Neural progenitor cell (in vitro differentiated cells): Measurements from ENCODE around the gene OBSL1. TPM values are rescaled to one million over a fixed set of nuclear protein-coding genes. Genes with fewer than 3 reads are reported as not detected.
A peak's percentile ranks its signal among the peaks of the same experiment; 100 is the strongest.

Experiments used
- DNase-seq: peaks from one replicate; pipeline ENCODE4 v3.0.0-alpha.2; 2016; ENCODE audit warnings: low spot score
- H2AFZ ChIP-seq: fragments of 200-600 bp; sonication (generic); replicated peaks from 2 replicates; pipeline ENCODE4 v1.6.1; 2016; ENCODE audit warnings: antibody characterized with exemption
- H3F3A ChIP-seq: fragments of 200-600 bp; sonication (generic); 2 replicates; pipeline ENCODE4 v1.6.1; 2016; ENCODE audit warnings: antibody characterized with exemption, low read depth
- H3K27ac ChIP-seq: fragments of 200-600 bp; sonication (generic); 2 replicates; pipeline ENCODE4 v1.5.1; 2016; ENCODE audit warnings: mild to moderate bottlenecking
- H3K27me3 ChIP-seq: fragments of 200-600 bp; sonication (generic); 2 replicates; pipeline ENCODE4 v1.6.1; 2016; ENCODE audit warnings: mild to moderate bottlenecking, moderate library complexity
- H3K36me3 ChIP-seq: fragments of 200-600 bp; sonication (generic); 2 replicates; pipeline ENCODE4 v1.5.1; 2016
- H3K4me1 ChIP-seq: fragments of 200-600 bp; sonication (generic); 2 replicates; pipeline ENCODE4 v1.6.1; 2016; ENCODE audit warnings: mixed run types
- H3K4me2 ChIP-seq: fragments of 200-600 bp; sonication (generic); 2 replicates; pipeline ENCODE4 v1.6.1; 2016
- H3K4me3 ChIP-seq: fragments of 200-600 bp; sonication (generic); 2 replicates; pipeline ENCODE4 v1.5.1; 2016
- H3K79me2 ChIP-seq: fragments of 200-600 bp; sonication (generic); 2 replicates; pipeline ENCODE4 v1.6.1; 2016; ENCODE audit warnings: low read depth
- H3K9ac ChIP-seq: fragments of 200-600 bp; sonication (generic); 2 replicates; pipeline ENCODE4 v1.6.1; 2016
- H3K9me3 ChIP-seq: fragments of 200-600 bp; sonication (generic); 2 replicates; pipeline ENCODE4 v1.5.1; 2016; ENCODE audit warnings: low read depth
- H4K20me1 ChIP-seq: fragments of 200-600 bp; sonication (generic); 2 replicates; pipeline ENCODE4 v1.6.1; 2016; ENCODE audit warnings: low read depth
- H3K27ac Mint-ChIP-seq: 3 replicates; pipeline ENCODE4 v1.8.0; 2021; ENCODE audit warnings: mixed read lengths
- H3K27me3 Mint-ChIP-seq: 2 replicates; pipeline ENCODE4 v1.8.0; 2022; ENCODE audit warnings: low read depth, mild to moderate bottlenecking, inconsistent platforms, moderate library complexity, mixed read lengths; ENCODE audit not compliant: insufficient read depth
- H3K36me3 Mint-ChIP-seq: 3 replicates; pipeline ENCODE4 v1.8.0; 2021; ENCODE audit warnings: mixed read lengths
- H3K4me1 Mint-ChIP-seq: 3 replicates; pipeline ENCODE4 v1.8.0; 2021; ENCODE audit warnings: mixed read lengths
- H3K4me3 Mint-ChIP-seq: 3 replicates; pipeline ENCODE4 v1.8.0; 2021; ENCODE audit warnings: mild to moderate bottlenecking, moderate library complexity, mixed read lengths
- H3K9me3 Mint-ChIP-seq: 3 replicates; pipeline ENCODE4 v1.8.0; 2020; ENCODE audit warnings: mixed read lengths
- EZH2 ChIP-seq: fragments of 200-600 bp; sonication (generic); IDR thresholded peaks from 2 replicates; pipeline ENCODE4 v1.6.1; 2017; ENCODE audit warnings: antibody characterized with exemption, mild to moderate bottlenecking, moderate library complexity
- EZH2phosphoT487 ChIP-seq: fragments of 200-600 bp; sonication (generic); IDR thresholded peaks from 2 replicates; pipeline ENCODE4 v1.6.1; 2017; ENCODE audit warnings: antibody characterized with exemption
- total RNA-seq: library from RNA; depleted of rRNA; stranded (reverse); fragments of >200 nt; gene quantifications from 2 replicates; pipeline ENCODE4 v1.2.3, GENCODE V29; 2015; ENCODE audit warnings: low replicate concordance
- TF ChIP-seq, protein P1 (sequence below): fragments of 200-600 bp; sonication (generic); IDR thresholded peaks from 2 replicates; pipeline ENCODE4 v1.5.1; 2017; ENCODE audit warnings: antibody characterized with exemption, mild to moderate bottlenecking

OBSL1 gene
- total RNA-seq, 1 donor from 2014 or later, result 31.0 TPM

DNA sequence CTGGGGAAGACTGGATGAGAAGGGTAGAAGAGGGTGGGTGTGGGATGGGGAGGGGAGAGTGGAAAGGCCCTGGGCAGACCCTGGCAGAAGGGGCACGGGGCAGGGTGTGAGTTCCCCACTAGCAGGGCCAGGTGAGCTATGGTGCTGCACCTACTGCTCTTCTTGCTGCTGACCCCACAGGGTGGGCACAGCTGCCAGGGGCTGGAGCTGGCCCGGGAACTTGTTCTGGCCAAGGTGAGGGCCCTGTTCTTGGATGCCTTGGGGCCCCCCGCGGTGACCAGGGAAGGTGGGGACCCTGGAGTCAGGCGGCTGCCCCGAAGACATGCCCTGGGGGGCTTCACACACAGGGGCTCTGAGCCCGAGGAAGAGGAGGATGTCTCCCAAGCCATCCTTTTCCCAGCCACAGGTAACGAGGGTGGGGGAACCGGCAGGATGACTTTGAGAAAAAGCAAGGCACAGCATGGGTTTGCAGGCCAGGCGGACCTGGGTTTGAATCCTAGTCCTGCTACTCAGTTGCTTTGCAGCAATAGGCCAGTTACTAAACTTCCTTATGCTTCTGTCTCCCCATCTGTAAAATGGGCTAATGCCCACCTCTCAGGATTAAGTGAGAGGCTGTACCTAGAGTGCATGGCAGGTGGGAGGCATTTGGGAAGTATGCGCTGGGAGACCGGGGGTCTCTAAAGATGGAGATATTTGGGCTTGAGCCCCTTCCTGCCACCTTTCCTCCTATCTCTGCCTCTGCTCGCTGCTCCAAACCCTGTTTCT is 1.1 kb upstream of the OBSL1 start, which contains the start of gene INHA:
Gene INHA (plus strand): TSS at position 74 of the 765 bp plus-strand sequence. CDS start 65 bp downstream, at position 139.
- H3K9ac ChIP-seq, result no peak within 1 kb of the TSS
- H3K27me3 ChIP-seq, result peaks cover 17% of the 10 kb centered on the region
- TF ChIP-seq EZH2phosphoT487 (no peak), EZH2 (no peak)
- TF ChIP-seq, protein P1, sequence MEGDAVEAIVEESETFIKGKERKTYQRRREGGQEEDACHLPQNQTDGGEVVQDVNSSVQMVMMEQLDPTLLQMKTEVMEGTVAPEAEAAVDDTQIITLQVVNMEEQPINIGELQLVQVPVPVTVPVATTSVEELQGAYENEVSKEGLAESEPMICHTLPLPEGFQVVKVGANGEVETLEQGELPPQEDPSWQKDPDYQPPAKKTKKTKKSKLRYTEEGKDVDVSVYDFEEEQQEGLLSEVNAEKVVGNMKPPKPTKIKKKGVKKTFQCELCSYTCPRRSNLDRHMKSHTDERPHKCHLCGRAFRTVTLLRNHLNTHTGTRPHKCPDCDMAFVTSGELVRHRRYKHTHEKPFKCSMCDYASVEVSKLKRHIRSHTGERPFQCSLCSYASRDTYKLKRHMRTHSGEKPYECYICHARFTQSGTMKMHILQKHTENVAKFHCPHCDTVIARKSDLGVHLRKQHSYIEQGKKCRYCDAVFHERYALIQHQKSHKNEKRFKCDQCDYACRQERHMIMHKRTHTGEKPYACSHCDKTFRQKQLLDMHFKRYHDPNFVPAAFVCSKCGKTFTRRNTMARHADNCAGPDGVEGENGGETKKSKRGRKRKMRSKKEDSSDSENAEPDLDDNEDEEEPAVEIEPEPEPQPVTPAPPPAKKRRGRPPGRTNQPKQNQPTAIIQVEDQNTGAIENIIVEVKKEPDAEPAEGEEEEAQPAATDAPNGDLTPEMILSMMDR, result no peak
- peaks cover 10% of the 10 kb centered on the region for H3K79me2 ChIP-seq
- H3K9me3 Mint-ChIP-seq, result no peaks in the 10 kb centered on the region
- peaks cover 26% of the 10 kb centered on the region for H3F3A ChIP-seq
- H3K36me3 Mint-ChIP-seq, result peaks cover 11% of the 10 kb centered on the region
- H3K4me1 Mint-ChIP-seq, result peaks cover 52% of the 10 kb centered on the region
- DNase-seq, result no peak
- peak within 1 kb of the TSS; percentile 70 for H3K27ac Mint-ChIP-seq
- H3K4me3 ChIP-seq, result peak within 1 kb of the TSS; percentile 69
- peak within 1 kb of the TSS; percentile 93 for H3K4me2 ChIP-seq
- H3K9me3 ChIP-seq, result no peaks in the 10 kb centered on the region
- peaks cover 11% of the 10 kb centered on the region for H3K27me3 Mint-ChIP-seq
- H3K4me3 Mint-ChIP-seq, result peak within 1 kb of the TSS; percentile 76
- peak within 1 kb of the TSS; percentile 55 for H2AFZ ChIP-seq
- peaks cover 19% of the 10 kb centered on the region for H4K20me1 ChIP-seq
- no peaks in the 10 kb centered on the region for H3K36me3 ChIP-seq
- peaks cover 27% of the 10 kb centered on the region for H3K4me1 ChIP-seq
- H3K27ac ChIP-seq, result no peak within 1 kb of the TSS

DNA sequence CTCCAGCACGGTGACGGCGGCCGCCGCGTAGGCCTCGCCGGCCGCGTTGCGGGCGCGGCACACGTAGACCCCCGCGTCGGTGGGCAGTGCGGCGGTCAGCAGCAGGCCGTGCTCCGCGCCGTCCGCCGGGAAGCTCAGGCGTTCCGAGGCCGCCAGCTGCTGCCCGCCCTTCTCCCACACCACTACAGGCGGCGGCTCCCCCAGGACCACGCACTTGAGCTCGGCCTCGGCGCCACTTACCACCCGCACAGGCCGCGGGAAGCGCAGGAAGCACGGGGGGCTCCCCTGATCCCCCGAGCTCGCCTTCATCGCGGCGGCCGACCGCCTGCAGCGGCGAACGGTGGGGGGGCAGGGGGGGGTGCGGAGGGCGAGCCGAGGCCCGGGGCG is 422 bp downstream of the OBSL1 start:
- H3K9ac ChIP-seq, result no peak overlapping the region
- peaks cover 10% of the 10 kb centered on the region for H3K79me2 ChIP-seq
- H3K27ac ChIP-seq, result no peak overlapping the region
- peaks cover 12% of the 10 kb centered on the region for H3K4me1 ChIP-seq
- peaks cover 22% of the 10 kb centered on the region for H3K36me3 Mint-ChIP-seq
- H3K9me3 ChIP-seq, result no peaks in the 10 kb centered on the region
- peak overlapping the region; percentile 93 for H3K4me2 ChIP-seq
- no peaks in the 10 kb centered on the region for H3K36me3 ChIP-seq
- peak; percentile 60 for DNase-seq
- peaks cover 8% of the 10 kb centered on the region for H3K27me3 Mint-ChIP-seq
- TF ChIP-seq, protein P1, result no peak
- peak; percentile 26 for TF ChIP-seq EZH2
- H3K4me3 Mint-ChIP-seq, result peak overlapping the region; percentile 64
- peaks cover 2% of the 10 kb centered on the region for H3K9me3 Mint-ChIP-seq
- H2AFZ ChIP-seq, result peak overlapping the region; percentile 55
- peaks cover 19% of the 10 kb centered on the region for H4K20me1 ChIP-seq
- peaks cover 39% of the 10 kb centered on the region for H3K4me1 Mint-ChIP-seq
- no peak overlapping the region for H3K27ac Mint-ChIP-seq
- peak overlapping the region; percentile 69 for H3K4me3 ChIP-seq
- peaks cover 17% of the 10 kb centered on the region for H3K27me3 ChIP-seq
- H3F3A ChIP-seq, result peaks cover 17% of the 10 kb centered on the region

DNA sequence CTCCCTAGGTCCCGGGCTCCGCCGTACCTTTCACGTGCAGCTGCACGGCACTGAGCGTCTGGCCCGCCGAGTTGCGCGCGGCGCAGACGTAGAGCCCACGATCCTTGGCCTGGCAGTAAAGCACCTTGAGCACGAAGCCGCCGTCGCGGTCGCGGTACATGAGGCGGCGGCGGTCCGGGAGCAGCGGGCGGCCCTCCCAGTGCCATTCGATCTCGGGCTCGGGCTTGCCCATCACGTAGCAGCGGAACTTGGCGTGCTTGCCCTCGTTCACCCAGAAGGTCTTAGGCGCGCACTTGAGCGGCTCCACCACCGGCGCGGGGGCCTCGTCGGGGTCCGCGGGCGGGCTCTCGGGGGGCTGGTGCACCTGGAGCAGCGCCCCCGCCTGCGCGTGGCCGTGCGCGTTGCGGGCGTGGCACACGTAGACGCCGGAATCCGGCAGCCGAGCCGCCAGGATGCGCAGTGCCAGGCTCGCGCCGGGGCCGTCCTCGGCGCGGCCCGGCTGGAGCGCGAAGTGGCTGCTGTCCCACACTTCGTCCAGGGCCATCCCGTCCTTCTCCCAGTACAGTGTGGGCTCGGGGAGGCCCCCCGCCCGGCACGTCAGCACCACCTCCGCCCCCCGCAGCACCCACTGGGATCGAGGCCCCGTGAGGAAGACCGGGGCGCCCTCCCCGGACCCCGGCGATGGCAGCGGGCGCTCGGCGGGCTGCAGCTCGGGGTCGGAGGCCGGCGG is 980 bp downstream of the OBSL1 start:
- no peak overlapping the region for H3K27ac ChIP-seq
- Mint-ChIP-seq H3K27ac (no peak overlapping the region), H3K9me3 (peaks cover 2% of the 10 kb centered on the region), H3K36me3 (peaks cover 23% of the 10 kb centered on the region), H3K27me3 (peaks cover 10% of the 10 kb centered on the region), H3K4me3 (peak overlapping the region; percentile 77), H3K4me1 (peaks cover 33% of the 10 kb centered on the region)
- no peak overlapping the region for H3K9ac ChIP-seq
- peaks cover 10% of the 10 kb centered on the region for H3K79me2 ChIP-seq
- no peaks in the 10 kb centered on the region for H3K36me3 ChIP-seq
- H3K4me2 ChIP-seq, result peak overlapping the region; percentile 93
- H4K20me1 ChIP-seq, result peaks cover 19% of the 10 kb centered on the region
- peaks cover 17% of the 10 kb centered on the region for H3F3A ChIP-seq
- peak; percentile 65 for DNase-seq
- peak overlapping the region; percentile 55 for H2AFZ ChIP-seq
- peaks cover 8% of the 10 kb centered on the region for H3K4me1 ChIP-seq
- H3K27me3 ChIP-seq, result peaks cover 17% of the 10 kb centered on the region
- TF ChIP-seq EZH2 (peak; percentile 24), EZH2phosphoT487 (no peak)
- TF ChIP-seq, protein P1, result no peak
- peak overlapping the region; percentile 69 for H3K4me3 ChIP-seq
- H3K9me3 ChIP-seq, result no peaks in the 10 kb centered on the region
